IPS-18a (cell line): ENCODE results near the gene RACGAP1.

Source experiments
- H3K27ac ChIP-seq: one replicate; pipeline ENCODE4 v1.5.1; 2013; ENCODE audit warnings: low read length
- H3K27me3 ChIP-seq: one replicate; pipeline ENCODE4 v1.6.1; 2013; ENCODE audit warnings: mild to moderate bottlenecking, low read length; ENCODE audit not compliant: control insufficient read depth, insufficient read depth
- H3K36me3 ChIP-seq: one replicate; pipeline ENCODE4 v1.6.1; 2013; ENCODE audit warnings: low read depth, low read length; ENCODE audit not compliant: control insufficient read depth
- H3K4me1 ChIP-seq: one replicate; pipeline ENCODE4 v1.6.1; 2013; ENCODE audit warnings: low read depth, low read length; ENCODE audit not compliant: control insufficient read depth
- H3K4me3 ChIP-seq: one replicate; pipeline ENCODE4 v1.5.1; 2013; ENCODE audit warnings: low read length
- H3K9ac ChIP-seq: one replicate; pipeline ENCODE4 v1.6.1; 2013; ENCODE audit warnings: mild to moderate bottlenecking, low read length, moderate library complexity
- H3K9me3 ChIP-seq: one replicate; pipeline ENCODE4 v1.6.1; 2013; ENCODE audit warnings: low read depth, low read length; ENCODE audit not compliant: control insufficient read depth

RACGAP1 gene

GRCh38 chr12:50021031-50021430, 4.3 kb downstream of the RACGAP1 start:
- no peaks in the 10 kb centered on the region for H3K4me1 ChIP-seq
- no peak overlapping the region for H3K27ac ChIP-seq
- no peaks in the 10 kb centered on the region for H3K27me3 ChIP-seq
- H3K9me3 ChIP-seq, result no peaks in the 10 kb centered on the region
- no peak overlapping the region for H3K9ac ChIP-seq
- no peak overlapping the region for H3K4me3 ChIP-seq
- no peaks in the 10 kb centered on the region for H3K36me3 ChIP-seq

- Histone ChIP-seq H3K27me3 (no peaks in the 10 kb centered on the region), H3K4me1 (no peaks in the 10 kb centered on the region), H3K36me3 (peaks cover 2% of the 10 kb centered on the region), H3K4me3 (no peak overlapping the region), H3K9ac (no peak overlapping the region), H3K27ac (no peak overlapping the region), H3K9me3 (no peaks in the 10 kb centered on the region)
Measured at GRCh38 chr12:50019524-50019923, 5.8 kb downstream of the RACGAP1 start.

GRCh38 chr12:50018968-50019367, 6.3 kb downstream of the RACGAP1 start:
- no peak overlapping the region for H3K27ac ChIP-seq
- H3K4me3 ChIP-seq, result no peak overlapping the region
- H3K9ac ChIP-seq, result no peak overlapping the region
- H3K36me3 ChIP-seq, result peaks cover 5% of the 10 kb centered on the region
- H3K27me3 ChIP-seq, result no peaks in the 10 kb centered on the region
- no peaks in the 10 kb centered on the region for H3K9me3 ChIP-seq
- no peaks in the 10 kb centered on the region for H3K4me1 ChIP-seq

- no peak overlapping the region for H3K4me3 ChIP-seq
- no peak overlapping the region for H3K27ac ChIP-seq
- H3K36me3 ChIP-seq, result peaks cover 8% of the 10 kb centered on the region
- H3K9me3 ChIP-seq, result no peaks in the 10 kb centered on the region
- H3K27me3 ChIP-seq, result no peaks in the 10 kb centered on the region
- no peaks in the 10 kb centered on the region for H3K4me1 ChIP-seq
- no peak overlapping the region for H3K9ac ChIP-seq
Measured at GRCh38 chr12:50018154-50018553, 7.1 kb downstream of the RACGAP1 start.

- Histone ChIP-seq H3K36me3 (peaks cover 8% of the 10 kb centered on the region), H3K27me3 (no peaks in the 10 kb centered on the region), H3K4me1 (no peaks in the 10 kb centered on the region), H3K27ac (no peak overlapping the region), H3K4me3 (no peak overlapping the region), H3K9ac (no peak overlapping the region), H3K9me3 (no peaks in the 10 kb centered on the region)
Measured at GRCh38 chr12:50017641-50018040, 7.7 kb downstream of the RACGAP1 start.

- H3K4me1 ChIP-seq, result no peaks in the 10 kb centered on the region
- H3K27ac ChIP-seq, result no peak overlapping the region
- no peak overlapping the region for H3K4me3 ChIP-seq
- H3K27me3 ChIP-seq, result no peaks in the 10 kb centered on the region
- no peak overlapping the region for H3K9ac ChIP-seq
- H3K9me3 ChIP-seq, result no peaks in the 10 kb centered on the region
- H3K36me3 ChIP-seq, result peaks cover 8% of the 10 kb centered on the region
Measured at GRCh38 chr12:50016501-50017475, 8.5 kb downstream of the RACGAP1 start.

GRCh38 chr12:50014342-50014741, 11.0 kb downstream of the RACGAP1 start:
- peaks cover 12% of the 10 kb centered on the region for H3K36me3 ChIP-seq
- H3K27me3 ChIP-seq, result no peaks in the 10 kb centered on the region
- no peaks in the 10 kb centered on the region for H3K4me1 ChIP-seq
- no peak overlapping the region for H3K4me3 ChIP-seq
- no peaks in the 10 kb centered on the region for H3K9me3 ChIP-seq
- no peak overlapping the region for H3K27ac ChIP-seq
- H3K9ac ChIP-seq, result no peak overlapping the region

- Histone ChIP-seq H3K27me3 (no peaks in the 10 kb centered on the region), H3K9me3 (no peaks in the 10 kb centered on the region), H3K4me3 (no peak overlapping the region), H3K4me1 (no peaks in the 10 kb centered on the region), H3K36me3 (peaks cover 12% of the 10 kb centered on the region), H3K27ac (no peak overlapping the region), H3K9ac (no peak overlapping the region)
Measured at GRCh38 chr12:50013361-50014147, 11.7 kb downstream of the RACGAP1 start.

GRCh38 chr12:50006754-50007442, 18.4 kb downstream of the RACGAP1 start:
- Histone ChIP-seq H3K27ac (no peak overlapping the region), H3K9ac (no peak overlapping the region), H3K27me3 (no peaks in the 10 kb centered on the region), H3K9me3 (no peaks in the 10 kb centered on the region), H3K4me3 (no peak overlapping the region), H3K36me3 (peaks cover 48% of the 10 kb centered on the region), H3K4me1 (no peaks in the 10 kb centered on the region)

- H3K27me3 ChIP-seq, result no peaks in the 10 kb centered on the region
- no peak overlapping the region for H3K4me3 ChIP-seq
- H3K9me3 ChIP-seq, result no peaks in the 10 kb centered on the region
- no peaks in the 10 kb centered on the region for H3K4me1 ChIP-seq
- no peak overlapping the region for H3K27ac ChIP-seq
- H3K36me3 ChIP-seq, result peaks cover 54% of the 10 kb centered on the region
- H3K9ac ChIP-seq, result no peak overlapping the region
Measured at GRCh38 chr12:50006280-50006679, 19.0 kb downstream of the RACGAP1 start.

- Histone ChIP-seq H3K4me1 (no peaks in the 10 kb centered on the region), H3K9ac (no peak overlapping the region), H3K27me3 (no peaks in the 10 kb centered on the region), H3K4me3 (no peak overlapping the region), H3K27ac (no peak overlapping the region), H3K36me3 (peaks cover 65% of the 10 kb centered on the region), H3K9me3 (no peaks in the 10 kb centered on the region)
Measured at GRCh38 chr12:50005175-50005574, 20.1 kb downstream of the RACGAP1 start.
